Measurements from ENCODE around the gene CCM2L. TPM values are rescaled to one million over a fixed set of nuclear protein-coding genes. Genes with fewer than 3 reads are reported as not detected.

CCM2L gene
- polyA plus RNA-seq, 1 experiment = not detected

- H3K36me3 ChIP-seq (ENCODE audit: control insufficient read depth, insufficient read depth, low read length) = no peaks in the 10 kb centered on the region
- H3K4me3 ChIP-seq (ENCODE audit: low read depth, low read length) = no peak overlapping the region
- H3K27me3 ChIP-seq (ENCODE audit: control insufficient read depth, insufficient read depth, low read length) = peaks cover 16% of the 10 kb centered on the region
- ChIA-PET POLR2A (interaction anchor here (0.6 kb wide), 1 partner anchor 74 kb away, joined by 7 read pairs; no protein-coding TSS in a partner anchor), CTCF (no interaction called here)
- TF ChIP-seq CTCF (IDR thresholded peaks at IDR 0.05; ENCODE audit: insufficient read depth, low read depth, low read length) = no peak
- no peak for DNase-seq (ENCODE audit: low read depth)
These were observed 41.7 kb upstream of the CCM2L start for GRCh38 chr20:31968291-31969126.

GRCh38 chr20:31969991-31970390 lies 40.2 kb upstream of the CCM2L start:
- Histone ChIP-seq H3K27me3 (ENCODE audit: control insufficient read depth, insufficient read depth, low read length) (peaks cover 13% of the 10 kb centered on the region), H3K4me3 (ENCODE audit: low read depth, low read length) (no peak overlapping the region), H3K36me3 (ENCODE audit: control insufficient read depth, insufficient read depth, low read length) (no peaks in the 10 kb centered on the region)
- DNase-seq (ENCODE audit: low read depth) = no peak
- ChIA-PET CTCF (interaction anchor here (0.6 to 1.1 kb wide), 2 partner anchors 9 to 147 kb away, joined by 3 read pairs; no protein-coding TSS in a partner anchor), POLR2A (no interaction called here)
- no peak for TF ChIP-seq CTCF (IDR thresholded peaks at IDR 0.05; ENCODE audit: insufficient read depth, low read depth, low read length)

- no peak for TF ChIP-seq CTCF (IDR thresholded peaks at IDR 0.05; ENCODE audit: insufficient read depth, low read depth, low read length)
- Histone ChIP-seq H3K36me3 (ENCODE audit: control insufficient read depth, insufficient read depth, low read length) (no peaks in the 10 kb centered on the region), H3K4me3 (ENCODE audit: low read depth, low read length) (no peak overlapping the region), H3K27me3 (ENCODE audit: control insufficient read depth, insufficient read depth, low read length) (peaks cover 6% of the 10 kb centered on the region; the same call in 1 of the 2 replicates)
- CTCF ChIA-PET = interaction anchor here (1.2 to 1.8 kb wide), 4 partner anchors 20 to 139 kb away, joined by 3 to 6 read pairs (median 4); no protein-coding TSS in a partner anchor
- peak; percentile 37 for DNase-seq (ENCODE audit: low read depth)
- POLR2A ChIA-PET = no interaction called here
These were observed 37.7 kb upstream of the CCM2L start for GRCh38 chr20:31972471-31973021.

- H3K27me3 ChIP-seq (ENCODE audit: control insufficient read depth, insufficient read depth, low read length) = peaks cover 7% of the 10 kb centered on the region; the same call in 1 of the 2 replicates
These were observed 35.9 kb upstream of the CCM2L start for GRCh38 chr20:31974296-31974695.

More at GRCh38 chr20:31974296-31974695, 35.9 kb upstream of the CCM2L start:
- POLR2A ChIA-PET = no interaction called here
- DNase-seq (ENCODE audit: low read depth) = no peak
- H3K4me3 ChIP-seq (ENCODE audit: low read depth, low read length) = no peak overlapping the region
- CTCF ChIA-PET = interaction anchor here (0.6 kb wide), 1 partner anchor 124 kb away, joined by 3 read pairs; no protein-coding TSS in a partner anchor
- H3K36me3 ChIP-seq (ENCODE audit: control insufficient read depth, insufficient read depth, low read length) = no peaks in the 10 kb centered on the region
- no peak for TF ChIP-seq CTCF (IDR thresholded peaks at IDR 0.05; ENCODE audit: insufficient read depth, low read depth, low read length)
